ENCODE measurements around the gene PGAP6.

- TF ChIP-seq CTCF (IDR thresholded peaks at IDR 0.05) (no peak), POLR2A (IDR thresholded peaks at IDR 0.05) (no peak)
Measured at GRCh38 chr16:354971-355461, 26.8 kb downstream of the PGAP6 start.
